HG03064 (cell line): ENCODE results near the gene DNAJA2.
A peak's percentile ranks its signal among the peaks of the same experiment; 100 is the strongest.
"Not testable (repeated sequence)": the region's sequence is repeated elsewhere in the genome, so short reads cannot be mapped to it uniquely, and the experiment has no call there.

Experiments used
- ATAC-seq: cut with Tn5 transposase; IDR thresholded peaks from one replicate; pipeline ENCODE4 v1.9.1; 2021; ENCODE audit warnings: low read depth; ENCODE audit not compliant: unreplicated experiment

Gene DNAJA2

GRCh38 chr16:46975908-46976470 is 2.5 kb upstream of the DNAJA2 start:
- ATAC-seq, result no peak

GRCh38 chr16:46975165-46975564 is 1.7 kb upstream of the DNAJA2 start:
- ATAC-seq, result no peak

GRCh38 chr16:46974352-46974751 is 878 bp upstream of the DNAJA2 start:
- ATAC-seq, result no peak

GRCh38 chr16:46973996-46974324 is 486 bp upstream of the DNAJA2 start:
- ATAC-seq, result peak; percentile 19

- peak; percentile 47 for ATAC-seq
These were observed 856 bp downstream of the DNAJA2 start for GRCh38 chr16:46972429-46973206.

- no peak for ATAC-seq
These were observed 2.2 kb downstream of the DNAJA2 start for GRCh38 chr16:46971271-46971670.

GRCh38 chr16:46970089-46970488 is 3.4 kb downstream of the DNAJA2 start:
- no peak for ATAC-seq

GRCh38 chr16:46968063-46968435 is 5.4 kb downstream of the DNAJA2 start:
- ATAC-seq, result no peak

GRCh38 chr16:46962629-46963028 is 10.8 kb downstream of the DNAJA2 start:
- no peak for ATAC-seq

- ATAC-seq, result no peak
These were observed 11.8 kb downstream of the DNAJA2 start for GRCh38 chr16:46961373-46962353.

GRCh38 chr16:46954562-46954961 is 18.9 kb downstream of the DNAJA2 start:
- no peak for ATAC-seq

GRCh38 chr16:46950009-46950408 is 23.5 kb downstream of the DNAJA2 start:
- no peak for ATAC-seq

- ATAC-seq, result no peak
These were observed 24.1 kb downstream of the DNAJA2 start for GRCh38 chr16:46949241-46949892.

GRCh38 chr16:46948548-46949166 is 24.8 kb downstream of the DNAJA2 start:
- ATAC-seq, result no peak

GRCh38 chr16:46947900-46948547 is 25.4 kb downstream of the DNAJA2 start:
- no peak for ATAC-seq

GRCh38 chr16:46944713-46945112 is 28.8 kb downstream of the DNAJA2 start:
- ATAC-seq, result not testable (repeated sequence)

GRCh38 chr16:46937536-46937935 is 35.9 kb downstream of the DNAJA2 start:
- no peak for ATAC-seq

- no peak for ATAC-seq
These were observed 40.7 kb downstream of the DNAJA2 start for GRCh38 chr16:46932802-46933201.

- ATAC-seq, result no peak
These were observed 42.6 kb downstream of the DNAJA2 start for GRCh38 chr16:46930861-46931260.
